ENCODE results near the gene LAMB3.

- TF ChIP-seq CTCF (IDR thresholded peaks at IDR 0.05) (no peak), POLR2A (IDR thresholded peaks at IDR 0.05) (no peak)
Observed at GRCh38 chr1:209650454-209650853, 1.8 kb downstream of the LAMB3 start.

Measured in adrenal gland (tissue), 5 donors.